Endothelial cell (in vitro differentiated cells): ENCODE measurements around the gene HYDIN. TPM values are rescaled to one million over a fixed set of nuclear protein-coding genes. Genes with fewer than 3 reads are reported as not detected.

ENCODE experiments used
- DNase-seq: peaks from one replicate; pipeline ENCODE4 v3.0.0; 2021; ENCODE audit warnings: low spot score
- H3K27ac Mint-ChIP-seq: one replicate; pipeline ENCODE4 v1.8.0; 2021; ENCODE audit warnings: mixed read lengths, inconsistent platforms; ENCODE audit not compliant: unreplicated experiment
- H3K27me3 Mint-ChIP-seq: one replicate; pipeline ENCODE4 v1.8.0; 2021; ENCODE audit warnings: mild to moderate bottlenecking, moderate library complexity, mixed read lengths, inconsistent platforms; ENCODE audit not compliant: unreplicated experiment
- H3K36me3 Mint-ChIP-seq: one replicate; pipeline ENCODE4 v1.8.0; 2021; ENCODE audit warnings: mild to moderate bottlenecking, low read depth, mixed read lengths, inconsistent platforms; ENCODE audit not compliant: unreplicated experiment
- H3K4me1 Mint-ChIP-seq: one replicate; pipeline ENCODE4 v1.8.0; 2021; ENCODE audit warnings: mild to moderate bottlenecking, mixed read lengths, inconsistent platforms; ENCODE audit not compliant: unreplicated experiment
- H3K4me3 Mint-ChIP-seq: one replicate; pipeline ENCODE4 v1.8.0; 2021; ENCODE audit warnings: mild to moderate bottlenecking, mixed read lengths, inconsistent platforms; ENCODE audit not compliant: unreplicated experiment
- H3K9me3 Mint-ChIP-seq: one replicate; pipeline ENCODE4 v1.8.0; 2021; ENCODE audit warnings: mixed read lengths, inconsistent platforms; ENCODE audit not compliant: unreplicated experiment
- CTCF ChIP-seq: fragments of 200-600 bp; sonication (generic); IDR thresholded peaks from one replicate; pipeline ENCODE4 v1.5.0; 2021; ENCODE audit warnings: antibody characterized with exemption; ENCODE audit not compliant: unreplicated experiment
- total RNA-seq: library from RNA; stranded (reverse); fragmentation: NEBNext Ultra II Directional; extraction: Animal tissue kit (Norgen Biotek cat#: 25700); gene quantifications from one replicate; pipeline ENCODE4 v1.2.1, GENCODE V29; 2021; ENCODE audit not compliant: unreplicated experiment

The HYDIN gene
- total RNA-seq, 1 donor from 2014 or later, result 2.5 TPM

DNA sequence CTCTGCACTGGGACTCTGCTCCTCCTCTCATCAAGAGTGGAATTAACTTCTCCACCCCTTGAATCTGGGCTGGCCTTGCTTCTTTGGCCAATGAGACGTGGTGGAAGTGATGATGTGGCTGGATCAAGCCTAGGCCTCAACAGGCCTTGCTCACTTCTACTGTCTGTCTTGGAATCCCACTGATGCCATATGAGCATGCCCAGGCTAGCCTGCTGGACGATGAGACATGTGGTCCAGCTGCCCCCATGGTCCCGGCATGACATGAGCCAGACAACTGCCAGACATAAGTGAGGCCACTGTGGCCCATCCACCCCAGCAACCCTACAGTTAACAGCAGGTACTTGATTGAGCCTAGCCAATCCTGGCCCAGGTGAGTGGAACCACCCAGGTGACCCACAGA, 448.3 kb downstream of the HYDIN start:
- Mint-ChIP-seq H3K4me1 (peaks cover 34% of the 10 kb centered on the region), H3K9me3 (no peaks in the 10 kb centered on the region), H3K27me3 (peaks cover 16% of the 10 kb centered on the region), H3K4me3 (peak overlapping the region; percentile 21), H3K27ac (no peak overlapping the region), H3K36me3 (peaks cover 62% of the 10 kb centered on the region)
- no peak for DNase-seq
- TF ChIP-seq CTCF, result no peak

GRCh38 chr16:70781800-70782199, 448.7 kb downstream of the HYDIN start:
- peaks cover 64% of the 10 kb centered on the region for H3K36me3 Mint-ChIP-seq
- TF ChIP-seq CTCF, result no peak
- no peak overlapping the region for H3K4me3 Mint-ChIP-seq
- H3K27me3 Mint-ChIP-seq, result peaks cover 13% of the 10 kb centered on the region
- no peak overlapping the region for H3K27ac Mint-ChIP-seq
- H3K4me1 Mint-ChIP-seq, result peaks cover 33% of the 10 kb centered on the region
- no peak for DNase-seq
- no peaks in the 10 kb centered on the region for H3K9me3 Mint-ChIP-seq

DNA sequence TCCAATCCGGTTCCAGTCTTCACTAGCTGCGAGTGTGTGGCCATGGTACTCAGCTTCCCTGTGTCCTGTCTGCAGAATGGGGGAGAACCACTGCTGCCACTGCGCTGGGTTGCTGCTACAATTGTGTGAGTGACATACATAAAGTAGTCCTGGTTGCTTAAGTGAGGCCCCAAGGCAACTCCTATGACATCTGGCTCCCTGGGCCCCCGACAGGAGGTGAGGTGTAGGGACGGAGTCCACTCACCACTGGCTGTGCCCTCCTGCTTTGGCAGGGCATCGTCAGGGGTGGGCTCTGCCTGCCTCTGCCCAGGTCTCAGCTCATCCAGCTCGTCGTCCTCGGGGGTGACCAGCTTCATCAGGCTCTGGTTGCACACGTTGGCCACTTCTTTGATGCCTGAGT, 450.0 kb downstream of the HYDIN start:
- peaks cover 64% of the 10 kb centered on the region for H3K36me3 Mint-ChIP-seq
- H3K4me1 Mint-ChIP-seq, result peaks cover 24% of the 10 kb centered on the region
- H3K27me3 Mint-ChIP-seq, result peaks cover 7% of the 10 kb centered on the region
- TF ChIP-seq CTCF, result no peak
- no peaks in the 10 kb centered on the region for H3K9me3 Mint-ChIP-seq
- H3K4me3 Mint-ChIP-seq, result no peak overlapping the region
- no peak for DNase-seq
- no peak overlapping the region for H3K27ac Mint-ChIP-seq

DNA sequence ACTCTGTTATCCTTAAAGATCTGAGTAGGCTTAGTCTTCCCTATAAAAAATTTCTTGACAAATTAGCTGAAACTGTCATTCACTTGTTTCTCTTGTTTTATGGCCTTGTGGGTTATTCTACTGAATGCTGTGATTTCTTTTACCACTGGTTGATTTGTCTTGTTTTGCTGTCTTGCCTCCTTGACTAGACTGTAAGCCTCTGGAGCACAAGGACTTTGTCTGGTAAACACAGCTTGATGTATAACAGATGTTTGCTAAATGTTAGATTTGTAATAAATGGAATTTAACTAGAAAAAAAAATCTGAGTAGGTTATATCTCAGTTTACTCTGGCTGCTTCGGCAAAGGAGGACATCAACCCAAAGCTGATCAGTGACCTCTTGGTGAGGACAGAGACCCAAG, 451.2 kb downstream of the HYDIN start:
- TF ChIP-seq CTCF, result no peak
- Mint-ChIP-seq H3K27me3 (peaks cover 7% of the 10 kb centered on the region), H3K4me3 (no peak overlapping the region), H3K27ac (no peak overlapping the region), H3K36me3 (peaks cover 57% of the 10 kb centered on the region), H3K9me3 (no peaks in the 10 kb centered on the region), H3K4me1 (peaks cover 13% of the 10 kb centered on the region)
- DNase-seq, result no peak

- peak; percentile 12 for TF ChIP-seq CTCF
- DNase-seq, result peak; percentile 58
- peaks cover 52% of the 10 kb centered on the region for H3K36me3 Mint-ChIP-seq
- H3K27me3 Mint-ChIP-seq, result peaks cover 7% of the 10 kb centered on the region
- no peaks in the 10 kb centered on the region for H3K9me3 Mint-ChIP-seq
- H3K4me3 Mint-ChIP-seq, result no peak overlapping the region
- H3K27ac Mint-ChIP-seq, result no peak overlapping the region
- H3K4me1 Mint-ChIP-seq, result peaks cover 12% of the 10 kb centered on the region
Observed at GRCh38 chr16:70778901-70779309, 451.6 kb downstream of the HYDIN start.
